HepG2 (cell line): Measurements from ENCODE around the gene FRMD5. TPM values are rescaled to one million over a fixed set of nuclear protein-coding genes. Genes with fewer than 3 reads are reported as not detected.

Source experiments
- ATAC-seq: fragments of 200-7000 bp; cut with Tn5 transposase; 3 replicates; pipeline ENCODE4 v1.9.1; 2020; ENCODE audit warnings: mild to moderate bottlenecking, moderate library complexity
- BruUV-seq: library from RNA; stranded (reverse); fragments of 400-500 nt; replicated peaks from 2 replicates; lab custom pipeline; 2021; lab: Mats Ljungman, UMichigan
- CTCF ChIA-PET: fragments of 300-600 bp; formaldehyde crosslinking; extraction: SDS; loops from one replicate; lab custom pipeline; 2021; ENCODE audit warnings: low total read pairs, inconsistent platforms, low intra/inter-chr PET ratio; lab: Yijun Ruan, JAX
- POLR2A ChIA-PET: fragments of 350-600 bp; sonication (Branson Sonifier 250); formaldehyde crosslinking; loops from one replicate; lab custom pipeline; 2020; ENCODE audit warnings: antibody characterized with exemption, inconsistent platforms; lab: Yijun Ruan, JAX
- DNase-seq: peaks from one replicate; pipeline ENCODE4 v3.0.0-alpha.2; 2015; ENCODE audit warnings: low spot score
- FAIRE-seq: peaks from 3 replicates; lab custom pipeline; 2011; peaks lifted over from hg19 to GRCh38; lab: Jason Lieb, UNC
- H2AFZ ChIP-seq: one replicate; pipeline ENCODE4 v1.6.1; 2011; ENCODE audit warnings: low read length, inconsistent platforms
- H3K27ac ChIP-seq: fragments of 300-600 bp; 3 replicates; pipeline ENCODE4 v1.8.0; 2011; ENCODE audit warnings: mixed run types, mild to moderate bottlenecking, mixed read lengths, low read length, inconsistent platforms; ENCODE audit not compliant: insufficient read depth; ENCODE audit errors: extremely low read length
- H3K27me3 ChIP-seq, 2 experiments: fragments of 200-600 bp in 1 of 2; 2 replicates in 1 of 2; 3 replicates in 1 of 2; pipeline versions ENCODE4 v1.6.0 to v1.8.0; 2011; ENCODE audit warnings: low read length in 2 of 2, mild to moderate bottlenecking in 2 of 2, moderate library complexity in 2 of 2, inconsistent platforms in 1 of 2; ENCODE audit not compliant: insufficient read depth in 2 of 2, control insufficient read depth in 1 of 2
- H3K36me3 ChIP-seq, 2 experiments: fragments of 200-600 bp in 1 of 2; replicated peaks in 1 of 2; 2 replicates in 1 of 2; 3 replicates in 1 of 2; pipeline versions ENCODE4 v1.5.1 to v1.8.0; 2011; ENCODE audit warnings: low read length in 2 of 2, inconsistent platforms in 1 of 2; ENCODE audit not compliant: insufficient read depth in 2 of 2, control insufficient read depth in 1 of 2
- H3K4me1 ChIP-seq: 2 replicates; pipeline ENCODE4 v1.5.1; 2012; ENCODE audit warnings: low read length, inconsistent platforms; ENCODE audit not compliant: insufficient read depth
- H3K4me2 ChIP-seq: 2 replicates; pipeline ENCODE4 v1.6.0; 2011; ENCODE audit warnings: low read depth, low read length, inconsistent platforms
- H3K4me3 ChIP-seq, 3 experiments: fragments of 200-600 bp in 1 of 3; sonication (generic), shearing (Covaris generic) in 1 of 3; replicated peaks in 1 of 3; 2 replicates each; pipeline ENCODE4 v1.5.1; 2011 to 2016; ENCODE audit warnings: low read length in 3 of 3, inconsistent platforms in 2 of 3, low read depth in 2 of 3, mild to moderate bottlenecking in 2 of 3, control low read depth in 1 of 3, mixed read lengths in 1 of 3; ENCODE audit not compliant: insufficient read depth in 1 of 3
- H3K79me2 ChIP-seq: one replicate; pipeline ENCODE4 v1.6.1; 2011; ENCODE audit warnings: low read length, inconsistent platforms; ENCODE audit not compliant: insufficient read depth
- H3K9ac ChIP-seq: 2 replicates; pipeline ENCODE4 v1.6.0; 2011; ENCODE audit warnings: mild to moderate bottlenecking, low read depth, low read length, inconsistent platforms; ENCODE audit not compliant: insufficient read depth
- H3K9me3 ChIP-seq: 2 replicates; pipeline ENCODE4 v1.5.1; 2012; ENCODE audit warnings: mild to moderate bottlenecking, low read length
- H4K20me1 ChIP-seq: 2 replicates; pipeline ENCODE4 v1.6.0; 2011; ENCODE audit warnings: inconsistent platforms, mild to moderate bottlenecking, low read length, moderate library complexity; ENCODE audit not compliant: insufficient read depth
- ATF6 ChIP-seq: sonication (generic); formaldehyde crosslinking; conservative IDR thresholded peaks from 2 replicates; pipeline ENCODE4 v1.4.0; 2020; ENCODE audit warnings: missing genetic modification reagents
- CC2D1A ChIP-seq: sonication (generic); formaldehyde crosslinking; IDR thresholded peaks from 2 replicates; pipeline ENCODE4 v1.8.1; 2023; ENCODE audit warnings: mild to moderate bottlenecking, missing genetic modification reagents
- EEA1 ChIP-seq: sonication (generic); formaldehyde crosslinking; IDR thresholded peaks from 2 replicates; pipeline ENCODE4 v1.5.1; 2020; ENCODE audit warnings: mild to moderate bottlenecking, missing genetic modification reagents, borderline replicate concordance
- ETS1 ChIP-seq: sonication (generic); formaldehyde crosslinking; IDR thresholded peaks from 2 replicates; pipeline ENCODE4 v1.4.0; 2020; ENCODE audit warnings: missing genetic modification reagents
- HDAC1 ChIP-seq: sonication (generic); formaldehyde crosslinking; IDR thresholded peaks from 2 replicates; pipeline ENCODE4 v1.5.1; 2020; ENCODE audit warnings: mild to moderate bottlenecking, missing genetic modification reagents
- LCORL ChIP-seq, 2 experiments: fragments of 450-650 bp in 1 of 2; sonication (generic) in 1 of 2; formaldehyde crosslinking in 1 of 2; IDR thresholded peaks; 2 replicates each; pipeline versions ENCODE4 v1.5.0 to v1.6.1; 2017 to 2020; ENCODE audit warnings: antibody characterized with exemption in 1 of 2, missing genetic modification reagents in 1 of 2
- MTA3 ChIP-seq: sonication (generic); formaldehyde crosslinking; IDR thresholded peaks from 2 replicates; pipeline ENCODE4 v1.4.0; 2020; ENCODE audit warnings: missing genetic modification reagents
- MYC ChIP-seq: sonication (generic); formaldehyde crosslinking; IDR thresholded peaks from 2 replicates; pipeline ENCODE4 v1.9.0; 2021; ENCODE audit warnings: missing genetic modification reagents, borderline replicate concordance
- POLR2G ChIP-seq: fragments of 200-400 bp; formaldehyde crosslinking; IDR thresholded peaks from 2 replicates; pipeline ENCODE4 v1.6.1; 2018; ENCODE audit warnings: mild to moderate bottlenecking, low read depth, low read length, moderate library complexity
- RNF219 ChIP-seq: sonication (generic); formaldehyde crosslinking; IDR thresholded peaks from 2 replicates; pipeline ENCODE4 v1.5.0; 2020; ENCODE audit warnings: mild to moderate bottlenecking, missing genetic modification reagents
- TAF15 ChIP-seq: fragments of 200-400 bp; formaldehyde crosslinking; IDR thresholded peaks from one replicate; pipeline ENCODE4 v1.6.1; 2018; ENCODE audit warnings: mild to moderate bottlenecking, low read depth, low read length; ENCODE audit not compliant: poor library complexity, severe bottlenecking
- ZBTB44 ChIP-seq: sonication (generic); formaldehyde crosslinking; IDR thresholded peaks from 2 replicates; pipeline ENCODE4 v1.4.0; 2020; ENCODE audit warnings: missing genetic modification reagents
- ZNF12 ChIP-seq: sonication (generic); formaldehyde crosslinking; IDR thresholded peaks from 2 replicates; pipeline ENCODE4 v1.5.0; 2020; ENCODE audit warnings: missing genetic modification reagents
- ZNF251 ChIP-seq: sonication (generic); formaldehyde crosslinking; IDR thresholded peaks from 2 replicates; pipeline ENCODE4 v1.9.0; 2021; ENCODE audit warnings: mild to moderate bottlenecking, missing genetic modification reagents
- WGBS: methylation state at CpG from one replicate; pipeline ENCODE4 v1.1.6; 2017; ENCODE audit warnings: low lambda C conversion rate; 5-methylcytosine and 5-hydroxymethylcytosine counted together
- in situ Hi-C: cut with HindIII; loops from 2 replicates; pipeline ENCODE4 v1.10.0; 2017; ENCODE audit warnings: low pct_unique_long_range_greater_than_20kb; ENCODE audit not compliant: extremely low pct_ligation_motif_present
- intact Hi-C: fragments of 100-400 bp; cut with micrococcal nuclease; formaldehyde crosslinking; loops from one replicate; pipeline ENCODE4 v1.10.0; 2022; ENCODE audit not compliant: unreplicated experiment
- polyA plus RNA-seq, 8 experiments: library from polyadenylated mRNA; depleted of rRNA in 3 of 8; stranded (reverse) in 7 of 8; unstranded in 1 of 8; fragments of >200 nt; fragmentation: Illumina TruSeq in 4 of 8; extraction: Trizol in 4 of 8; gene quantifications; 2 replicates each; pipeline versions ENCODE4 v1.2.1 to v1.2.3, GENCODE V29; 2011 to 2016; ENCODE audit warnings: low read depth in 4 of 8, missing spikeins in 1 of 8, mixed read lengths in 1 of 8; ENCODE audit not compliant: insufficient read depth in 1 of 8
- total RNA-seq, 5 experiments: library from RNA; depleted of rRNA; stranded (reverse); fragments of >200 nt; fragmentation: Illumina TruSeq; extraction: Trizol; gene quantifications; 2 replicates each; pipeline ENCODE4 v1.2.3, GENCODE V29; 2016; ENCODE audit warnings: low read depth in 1 of 5
- TF ChIP-seq, protein P1 (sequence below): sonication (generic); formaldehyde crosslinking; IDR thresholded peaks from 2 replicates; pipeline ENCODE4; 2020; ENCODE audit warnings: missing genetic modification reagents, mild to moderate bottlenecking, borderline replicate concordance

FRMD5 gene
- total and polyA plus RNA-seq, 2 of the 13 experiments (the other 11 are each of a cell fraction or from before 2014, with no cell fraction given): 0.93 to 1.5 TPM

- FAIRE-seq (no peak), ATAC-seq (no peak), DNase-seq (no peak)
- ChIA-PET POLR2A (no interaction called here), CTCF (no interaction called here)
- Histone ChIP-seq H3K9me3 (no peaks in the 10 kb centered on the region), H3K27me3 (no peaks in the 10 kb centered on the region), H3K4me1 (no peaks in the 10 kb centered on the region), H3K4me2 (no peak overlapping the region), H3K4me3 (no peak overlapping the region), H2AFZ (no peak overlapping the region), H3K36me3 (no peaks in the 10 kb centered on the region), H3K9ac (no peak overlapping the region), H3K79me2 (no peaks in the 10 kb centered on the region), H3K27ac (no peak overlapping the region), H4K20me1 (no peaks in the 10 kb centered on the region)
- no TSS peak for BruUV-seq
- WGBS: 5% methylated on average over 1 of the region's 1 CpG
- intact Hi-C loops (no loop called here), in situ Hi-C loops (no loop called here)
- TF ChIP-seq POLR2G (no peak), TAF15 (no peak), EEA1 (no peak), RNF219 (no peak), MYC (CRISPR knock-in tag) (no peak), LCORL (IDR thresholded peaks at IDR 0.05) (no peak), LCORL (CRISPR knock-in tag; IDR thresholded peaks at IDR 0.05) (no peak), HDAC1 (CRISPR knock-in tag) (no peak), ZNF12 (CRISPR knock-in tag) (no peak), ATF6 (CRISPR knock-in tag) (no peak), ZNF251 (no peak), MTA3 (CRISPR knock-in tag) (no peak), CC2D1A (CRISPR knock-in tag) (no peak), ETS1 (CRISPR knock-in tag) (no peak), ZBTB44 (CRISPR knock-in tag) (no peak)
- TF ChIP-seq, protein P1, sequence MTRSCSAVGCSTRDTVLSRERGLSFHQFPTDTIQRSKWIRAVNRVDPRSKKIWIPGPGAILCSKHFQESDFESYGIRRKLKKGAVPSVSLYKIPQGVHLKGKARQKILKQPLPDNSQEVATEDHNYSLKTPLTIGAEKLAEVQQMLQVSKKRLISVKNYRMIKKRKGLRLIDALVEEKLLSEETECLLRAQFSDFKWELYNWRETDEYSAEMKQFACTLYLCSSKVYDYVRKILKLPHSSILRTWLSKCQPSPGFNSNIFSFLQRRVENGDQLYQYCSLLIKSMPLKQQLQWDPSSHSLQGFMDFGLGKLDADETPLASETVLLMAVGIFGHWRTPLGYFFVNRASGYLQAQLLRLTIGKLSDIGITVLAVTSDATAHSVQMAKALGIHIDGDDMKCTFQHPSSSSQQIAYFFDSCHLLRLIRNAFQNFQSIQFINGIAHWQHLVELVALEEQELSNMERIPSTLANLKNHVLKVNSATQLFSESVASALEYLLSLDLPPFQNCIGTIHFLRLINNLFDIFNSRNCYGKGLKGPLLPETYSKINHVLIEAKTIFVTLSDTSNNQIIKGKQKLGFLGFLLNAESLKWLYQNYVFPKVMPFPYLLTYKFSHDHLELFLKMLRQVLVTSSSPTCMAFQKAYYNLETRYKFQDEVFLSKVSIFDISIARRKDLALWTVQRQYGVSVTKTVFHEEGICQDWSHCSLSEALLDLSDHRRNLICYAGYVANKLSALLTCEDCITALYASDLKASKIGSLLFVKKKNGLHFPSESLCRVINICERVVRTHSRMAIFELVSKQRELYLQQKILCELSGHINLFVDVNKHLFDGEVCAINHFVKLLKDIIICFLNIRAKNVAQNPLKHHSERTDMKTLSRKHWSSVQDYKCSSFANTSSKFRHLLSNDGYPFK (CRISPR knock-in tag): no peak
Measured at GRCh38 chr15:44177139-44177538, 17.9 kb downstream of the FRMD5 start.
